Activated B cell treated with CpG ODN at 0.5 μM for 24 hours (primary cell): ENCODE data around the gene IFNGR2. TPM values are rescaled to one million over a fixed set of nuclear protein-coding genes. Genes with fewer than 3 reads are reported as not detected.

Source experiments
- ATAC-seq: fragments of 200-7000 bp; cut with Tn5 transposase; one replicate; pipeline ENCODE4 v1.10.0; 2021; ENCODE audit warnings: low read depth, mild to moderate bottlenecking, moderate library complexity
- CTCF ChIA-PET: fragments of 350-600 bp; sonication (Branson Sonifier 250); formaldehyde crosslinking; loops from one replicate; lab custom pipeline; 2021; ENCODE audit warnings: antibody characterized with exemption; lab: Charles Lee
- POLR2A ChIA-PET: fragments of 350-600 bp; sonication (Branson Sonifier 250); formaldehyde crosslinking; loops from one replicate; lab custom pipeline; 2021; ENCODE audit warnings: antibody characterized with exemption; lab: Charles Lee
- DNase-seq: peaks from one replicate; pipeline ENCODE4 v3.0.0; 2022
- H3K27ac Mint-ChIP-seq: one replicate; pipeline ENCODE4 v1.8.0; 2020; ENCODE audit warnings: mixed read lengths
- H3K27me3 Mint-ChIP-seq: one replicate; pipeline ENCODE4 v1.8.0; 2021; ENCODE audit warnings: mixed read lengths
- H3K36me3 Mint-ChIP-seq: one replicate; pipeline ENCODE4 v1.8.0; 2021; ENCODE audit warnings: low read depth, mixed read lengths
- H3K4me1 Mint-ChIP-seq: one replicate; pipeline ENCODE4 v1.8.0; 2021; ENCODE audit warnings: mixed read lengths
- H3K4me3 Mint-ChIP-seq: one replicate; pipeline ENCODE4 v1.8.0; 2020; ENCODE audit warnings: mild to moderate bottlenecking, mixed read lengths
- H3K9me3 Mint-ChIP-seq: one replicate; pipeline ENCODE4 v1.8.0; 2020; ENCODE audit warnings: mixed read lengths
- intact Hi-C: fragments of 100-400 bp; cut with micrococcal nuclease; formaldehyde crosslinking; loops from one replicate; pipeline ENCODE4 v1.15.1; 2024
- total RNA-seq: library from RNA; stranded (reverse); gene quantifications from 2 replicates; pipeline ENCODE4 v1.2.3, GENCODE V29; 2022
- TF ChIP-seq, protein P1 (sequence below): fragments of 200-600 bp; IDR thresholded peaks from one replicate; pipeline ENCODE4 v1.8.0; 2022; ENCODE audit warnings: antibody characterized with exemption, mild to moderate bottlenecking

IFNGR2 gene
- total RNA-seq, 1 donor from 2014 or later: 71.1 TPM

DNA sequence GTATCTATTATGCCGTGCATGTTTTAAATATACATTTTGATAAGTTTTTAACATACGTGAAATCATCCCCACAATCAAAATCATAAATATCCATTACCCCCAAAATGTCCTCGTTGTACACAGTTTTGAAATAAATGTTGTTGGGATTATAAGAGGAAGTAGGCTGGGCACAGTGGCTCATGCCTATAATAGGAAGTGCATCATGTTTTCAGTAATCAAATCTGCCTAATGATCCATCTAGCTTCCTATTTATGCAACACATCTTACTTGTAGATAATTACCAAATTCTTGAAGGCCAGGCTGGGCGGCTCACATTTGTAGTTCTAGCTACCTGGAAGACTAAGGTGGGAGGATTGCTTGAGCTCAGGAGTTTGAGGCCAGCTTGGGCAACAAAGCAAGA is 15.0 kb upstream of the IFNGR2 start:
- peak overlapping the region; percentile 19 for H3K4me3 Mint-ChIP-seq
- TF ChIP-seq, protein P1, sequence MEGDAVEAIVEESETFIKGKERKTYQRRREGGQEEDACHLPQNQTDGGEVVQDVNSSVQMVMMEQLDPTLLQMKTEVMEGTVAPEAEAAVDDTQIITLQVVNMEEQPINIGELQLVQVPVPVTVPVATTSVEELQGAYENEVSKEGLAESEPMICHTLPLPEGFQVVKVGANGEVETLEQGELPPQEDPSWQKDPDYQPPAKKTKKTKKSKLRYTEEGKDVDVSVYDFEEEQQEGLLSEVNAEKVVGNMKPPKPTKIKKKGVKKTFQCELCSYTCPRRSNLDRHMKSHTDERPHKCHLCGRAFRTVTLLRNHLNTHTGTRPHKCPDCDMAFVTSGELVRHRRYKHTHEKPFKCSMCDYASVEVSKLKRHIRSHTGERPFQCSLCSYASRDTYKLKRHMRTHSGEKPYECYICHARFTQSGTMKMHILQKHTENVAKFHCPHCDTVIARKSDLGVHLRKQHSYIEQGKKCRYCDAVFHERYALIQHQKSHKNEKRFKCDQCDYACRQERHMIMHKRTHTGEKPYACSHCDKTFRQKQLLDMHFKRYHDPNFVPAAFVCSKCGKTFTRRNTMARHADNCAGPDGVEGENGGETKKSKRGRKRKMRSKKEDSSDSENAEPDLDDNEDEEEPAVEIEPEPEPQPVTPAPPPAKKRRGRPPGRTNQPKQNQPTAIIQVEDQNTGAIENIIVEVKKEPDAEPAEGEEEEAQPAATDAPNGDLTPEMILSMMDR: no peak
- no peaks in the 10 kb centered on the region for H3K36me3 Mint-ChIP-seq
- ChIA-PET POLR2A (interaction anchor here (0.6 to 1.4 kb wide), 7 partner anchors 8 to 121 kb away, joined by 3 to 11 read pairs (median 4); partner anchors contain the start of genes IFNAR1 and IFNGR2), CTCF (interaction anchor here (1.5 to 1.9 kb wide), 2 partner anchors 27 to 56 kb away, joined by 5 to 6 read pairs; no protein-coding TSS in a partner anchor)
- ATAC-seq (no peak), DNase-seq (no peak)
- peaks cover 50% of the 10 kb centered on the region for H3K4me1 Mint-ChIP-seq
- no peaks in the 10 kb centered on the region for H3K27me3 Mint-ChIP-seq
- H3K27ac Mint-ChIP-seq: peak overlapping the region; percentile 78
- H3K9me3 Mint-ChIP-seq: no peaks in the 10 kb centered on the region
- intact Hi-C loops: no loop called here

DNA sequence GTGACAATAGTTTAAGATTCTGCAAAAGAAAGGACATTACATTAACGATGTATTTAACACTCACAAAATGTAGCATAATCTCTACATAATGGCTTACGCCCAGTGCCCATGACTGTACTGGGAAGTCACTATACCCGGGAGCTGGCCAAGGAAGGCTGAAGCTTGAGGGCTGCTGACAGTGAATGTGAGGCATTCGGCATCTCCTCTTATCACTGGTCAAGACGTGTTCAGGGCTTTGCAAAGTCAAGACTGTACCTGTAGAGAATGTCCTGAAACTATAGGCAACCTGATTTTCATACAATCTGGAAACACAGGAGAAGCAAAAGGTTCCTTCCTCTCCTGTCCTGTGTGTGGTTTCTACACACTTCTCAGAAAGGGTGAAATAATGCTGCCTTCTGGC is 12.7 kb upstream of the IFNGR2 start:
- Mint-ChIP-seq H3K36me3 (no peaks in the 10 kb centered on the region), H3K9me3 (no peaks in the 10 kb centered on the region), H3K4me3 (no peak overlapping the region), H3K27ac (no peak overlapping the region), H3K4me1 (peaks cover 49% of the 10 kb centered on the region), H3K27me3 (no peaks in the 10 kb centered on the region)
- intact Hi-C loops: no loop called here
- DNase-seq: no peak
- ATAC-seq: no peak
- ChIA-PET CTCF (no interaction called here), POLR2A (interaction anchor here (1.6 kb wide), 1 partner anchor 16 kb away, joined by 3 read pairs; no protein-coding TSS in a partner anchor)
- TF ChIP-seq, protein P1: no peak

DNA sequence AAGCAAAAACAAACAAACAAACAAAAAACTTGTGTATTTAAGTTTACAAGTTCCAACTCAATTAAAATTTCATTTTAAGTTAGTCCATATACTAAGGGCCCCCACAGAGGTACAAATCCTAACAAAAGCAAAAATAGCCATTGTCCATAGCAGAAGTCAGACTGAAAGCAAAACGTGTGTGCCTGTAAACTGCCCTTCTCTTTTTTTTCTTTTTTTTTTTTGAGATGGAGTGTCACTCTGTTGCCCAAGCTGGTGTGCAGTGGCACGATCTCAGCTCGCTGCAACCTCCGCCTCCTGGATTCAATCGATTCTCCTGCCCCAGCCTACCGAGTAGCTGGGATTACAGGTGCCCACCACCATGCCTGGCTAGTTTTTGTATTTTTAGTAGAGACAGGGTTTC is 11.6 kb upstream of the IFNGR2 start:
- ChIA-PET CTCF (no interaction called here), POLR2A (interaction anchor here (0.6 to 1.6 kb wide), 3 partner anchors 9 to 1656 kb away, joined by 3 to 5 read pairs (median 3); no protein-coding TSS in a partner anchor)
- H3K4me1 Mint-ChIP-seq: peaks cover 54% of the 10 kb centered on the region

DNA sequence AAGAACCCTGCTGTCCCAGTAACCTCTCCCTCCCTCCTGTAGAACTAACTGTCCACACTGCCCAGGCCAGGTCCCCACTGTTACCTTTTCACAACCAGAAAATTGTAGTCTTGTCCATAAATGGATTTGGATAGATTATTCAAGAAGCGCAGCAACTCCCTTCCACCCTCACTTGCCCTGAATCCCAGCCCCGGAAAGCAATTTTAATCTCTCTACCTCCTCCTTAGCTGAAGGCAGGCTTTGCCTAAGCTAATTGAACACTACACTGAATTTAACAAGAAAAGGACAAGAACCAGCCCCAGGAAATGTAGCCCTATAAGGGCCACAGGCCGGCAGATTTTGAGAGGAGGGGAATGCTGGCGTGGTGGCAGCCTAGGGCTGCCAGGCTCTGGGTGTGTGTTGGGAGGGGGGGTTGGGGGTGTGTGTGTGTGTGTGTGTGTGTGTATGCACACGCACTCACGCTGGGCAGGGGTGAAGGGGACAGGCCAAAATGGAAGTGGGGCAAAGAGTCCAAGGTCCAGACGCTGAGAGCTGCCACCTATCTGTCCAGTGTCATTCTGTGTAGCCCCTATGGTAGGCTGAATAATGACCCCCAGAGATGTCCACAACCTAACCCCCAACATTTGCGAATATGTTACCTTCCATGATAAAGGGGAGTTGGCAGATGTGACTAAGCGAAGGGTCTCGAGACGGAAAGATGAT is 10.8 kb upstream of the IFNGR2 start:
- Mint-ChIP-seq H3K9me3 (no peaks in the 10 kb centered on the region), H3K27me3 (no peaks in the 10 kb centered on the region), H3K36me3 (no peaks in the 10 kb centered on the region), H3K4me3 (no peak overlapping the region), H3K4me1 (peaks cover 54% of the 10 kb centered on the region), H3K27ac (peak overlapping the region; percentile 50)
- ATAC-seq (no peak), DNase-seq (no peak)
- CTCF ChIA-PET: no interaction called here
- TF ChIP-seq, protein P1: no peak
- POLR2A ChIA-PET: interaction anchor here (0.9 kb wide), 1 partner anchor 9 kb away, joined by 3 read pairs; no protein-coding TSS in a partner anchor
- intact Hi-C loops: no loop called here

More for the DNA sequence above, 11.6 kb upstream of the IFNGR2 start:
- no peak overlapping the region for H3K27ac Mint-ChIP-seq
- intact Hi-C loops: no loop called here
- no peaks in the 10 kb centered on the region for H3K27me3 Mint-ChIP-seq
- H3K4me3 Mint-ChIP-seq: no peak overlapping the region
- no peak for ATAC-seq
- no peak for DNase-seq
- TF ChIP-seq, protein P1: no peak
- no peaks in the 10 kb centered on the region for H3K9me3 Mint-ChIP-seq
- H3K36me3 Mint-ChIP-seq: no peaks in the 10 kb centered on the region

DNA sequence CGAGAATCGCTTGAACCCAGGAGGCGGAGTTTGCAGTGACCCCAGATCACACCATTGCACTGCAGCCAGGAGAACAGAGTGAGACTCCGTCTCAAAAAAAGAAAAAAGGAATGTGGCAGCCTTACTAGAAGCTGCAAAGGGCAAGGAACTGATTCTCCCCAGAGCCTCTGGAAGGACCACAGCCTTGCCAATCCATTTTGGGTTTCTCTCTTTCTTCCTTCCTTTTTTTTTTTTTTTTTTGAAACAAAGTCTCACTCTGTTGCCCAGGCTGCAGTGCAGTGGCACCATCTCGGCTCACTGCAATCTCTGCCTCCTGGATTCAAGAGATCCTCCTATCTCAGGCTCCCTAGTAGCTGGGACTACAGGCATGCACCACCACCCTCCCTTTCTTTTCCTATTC is 9.9 kb upstream of the IFNGR2 start:
- H3K4me1 Mint-ChIP-seq: peaks cover 53% of the 10 kb centered on the region
- CTCF ChIA-PET: no interaction called here
- H3K27me3 Mint-ChIP-seq: no peaks in the 10 kb centered on the region
- no peak overlapping the region for H3K4me3 Mint-ChIP-seq
- no peak for ATAC-seq
- H3K27ac Mint-ChIP-seq: no peak overlapping the region
- POLR2A ChIA-PET: interaction anchor here (0.5 to 0.7 kb wide), 4 partner anchors 17 to 438 kb away, joined by 4 to 9 read pairs (median 6); no protein-coding TSS in a partner anchor
- intact Hi-C loops: loop anchor here (1.0 kb wide), 1 partner anchor 9 kb away; no protein-coding TSS in a partner anchor
- H3K36me3 Mint-ChIP-seq: no peaks in the 10 kb centered on the region
- TF ChIP-seq, protein P1: no peak
- DNase-seq: no peak
- no peaks in the 10 kb centered on the region for H3K9me3 Mint-ChIP-seq
